ENCODE data around the gene SDR42E1.

GRCh38 chr16:82037666-82038065, 26.4 kb upstream of the SDR42E1 start:
- TF ChIP-seq EP300 (IDR thresholded peaks at IDR 0.05), result no peak
- TF ChIP-seq CTCF (IDR thresholded peaks at IDR 0.05), result no peak

Data from tibial nerve (tissue), 4 donors.